AG08395 (cell line): ENCODE results near the gene BLOC1S5.
"Not testable (repeated sequence)": the region's sequence is repeated elsewhere in the genome, so short reads cannot be mapped to it uniquely, and the experiment has no call there.

Source experiments
- DNase-seq: peaks from one replicate; pipeline ENCODE4 v3.0.0; 2012; ENCODE audit warnings: mixed read lengths, low spot score

Gene BLOC1S5

DNA sequence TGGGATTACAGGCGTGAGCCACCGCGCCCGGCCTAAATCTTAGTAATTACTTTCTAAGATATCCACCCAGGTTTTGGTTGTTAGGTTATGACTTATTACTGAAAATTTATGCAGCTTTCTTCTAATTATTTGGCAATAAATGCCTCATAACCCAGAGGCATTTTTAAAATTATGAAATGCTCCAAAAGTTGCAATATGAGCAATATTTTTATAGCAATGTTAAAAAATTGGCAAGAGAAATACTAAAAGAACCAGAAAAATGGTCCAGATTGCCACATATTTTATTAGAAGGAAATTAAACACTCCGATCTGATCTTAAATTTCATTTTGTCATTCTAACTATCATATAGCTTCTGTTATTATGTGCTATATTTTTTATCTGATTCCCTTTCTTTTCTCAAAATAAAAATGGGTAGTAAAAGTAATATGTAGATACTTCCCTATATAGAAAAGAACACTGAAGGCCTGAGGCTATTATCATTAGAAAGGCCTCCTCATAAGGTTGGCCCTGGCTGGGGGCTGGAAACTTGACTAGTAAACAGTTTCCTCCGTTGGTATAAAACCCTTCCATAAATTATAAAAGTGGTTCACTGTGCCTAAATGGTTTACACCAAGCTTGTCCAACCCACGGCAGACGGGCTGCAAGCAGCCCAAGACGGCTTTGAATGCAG, 22.1 kb downstream of the BLOC1S5 start:
- DNase-seq, result no peak

DNA sequence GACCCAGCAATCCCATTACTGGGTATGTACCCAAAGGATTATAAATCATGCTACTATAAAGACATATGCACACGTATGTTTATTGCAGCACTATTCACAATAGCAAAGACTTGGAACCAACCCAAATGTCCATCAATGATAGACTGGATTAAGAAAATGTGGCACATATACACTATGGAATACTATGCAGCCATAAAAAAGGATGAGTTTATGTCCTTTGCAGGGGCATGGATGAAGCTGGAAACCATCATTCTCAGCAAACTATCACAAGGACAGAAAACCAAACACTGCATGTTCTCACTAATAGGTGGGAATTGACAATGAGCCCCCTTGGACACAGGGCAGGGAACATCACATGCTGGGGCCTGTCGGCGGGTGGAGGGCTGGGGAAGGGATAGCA, 30.1 kb downstream of the BLOC1S5 start:
- not testable (repeated sequence) for DNase-seq

DNA sequence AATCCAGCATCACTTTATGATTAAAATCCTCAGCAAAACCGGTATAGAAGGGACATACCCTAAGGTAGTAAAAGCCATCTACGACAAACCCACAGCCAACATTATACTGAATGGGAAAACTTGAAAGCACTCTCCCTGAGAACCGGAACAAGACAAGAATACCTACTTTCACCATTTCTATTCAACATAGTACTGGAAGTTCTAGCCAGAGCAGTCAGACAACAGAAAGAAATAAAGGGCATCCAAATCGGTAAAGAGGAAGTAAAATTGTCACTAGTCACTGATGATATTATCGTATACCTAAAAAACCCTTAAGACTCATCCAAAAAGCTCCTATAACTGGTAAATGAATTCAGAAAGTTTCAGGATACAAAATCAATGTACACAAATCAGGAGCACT, 33.3 kb downstream of the BLOC1S5 start:
- no peak for DNase-seq

DNA sequence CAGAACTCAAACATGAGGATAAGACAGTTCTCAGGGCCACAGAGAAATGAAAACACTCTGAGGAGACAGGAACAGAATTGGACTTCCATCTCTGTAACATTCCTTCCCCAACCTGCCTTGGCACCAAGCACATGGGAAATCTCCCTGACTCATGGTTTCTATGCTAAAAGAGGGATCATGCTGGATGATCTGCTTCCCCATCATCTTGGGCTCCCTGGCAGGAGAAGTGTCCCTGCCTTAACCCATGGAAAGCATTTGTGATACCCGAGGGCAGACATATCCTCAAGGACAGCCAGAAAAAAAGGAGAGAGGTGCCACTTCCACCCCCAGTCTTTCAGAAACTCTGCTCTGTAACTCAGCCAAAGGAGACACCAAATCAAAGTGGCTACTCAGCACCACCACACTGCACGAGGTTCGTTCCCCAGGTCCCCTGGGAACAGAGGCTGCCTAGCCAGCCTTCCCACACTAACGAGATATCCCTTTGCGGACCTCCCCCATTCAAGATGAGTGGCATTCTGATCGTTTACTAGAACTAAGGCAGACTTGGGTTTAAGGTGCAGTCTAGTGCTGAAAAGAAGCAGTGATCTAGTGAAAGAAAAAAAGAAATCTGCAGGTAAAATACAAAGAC, 34.8 kb downstream of the BLOC1S5 start:
- DNase-seq, result no peak

DNA sequence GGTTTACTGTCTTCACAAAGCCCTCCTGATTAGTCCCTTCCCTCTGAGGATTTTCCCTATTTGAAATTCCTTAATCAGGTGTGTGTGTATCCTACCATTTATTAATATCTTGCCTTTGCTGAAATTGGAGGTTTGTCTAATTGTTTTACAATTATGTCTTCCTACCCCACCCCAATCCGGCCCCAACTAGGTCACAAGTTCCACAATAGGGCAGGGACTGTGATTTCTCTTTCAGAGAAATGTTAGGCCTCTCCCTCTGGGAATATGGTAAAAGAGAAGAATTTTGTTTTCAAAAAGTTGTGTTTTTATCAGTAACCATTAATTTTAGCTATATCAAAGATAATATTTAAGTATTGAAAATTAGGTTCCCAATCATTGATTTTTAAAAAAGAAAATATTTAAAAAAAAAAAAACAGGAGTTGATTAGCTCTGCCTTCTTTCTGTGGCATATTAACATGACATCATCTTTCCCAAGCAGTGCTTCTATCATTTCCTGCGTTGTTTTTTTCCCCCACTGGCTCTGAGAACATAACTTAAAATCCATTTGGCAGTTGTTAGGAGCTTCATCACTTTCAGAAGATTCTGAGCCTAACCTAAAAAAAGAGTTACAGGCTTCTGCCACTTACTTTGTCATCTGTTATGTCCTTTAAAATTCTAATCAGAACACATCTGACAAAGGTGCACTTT, 36.1 kb downstream of the BLOC1S5 start:
- peak; percentile 9 for DNase-seq

DNA sequence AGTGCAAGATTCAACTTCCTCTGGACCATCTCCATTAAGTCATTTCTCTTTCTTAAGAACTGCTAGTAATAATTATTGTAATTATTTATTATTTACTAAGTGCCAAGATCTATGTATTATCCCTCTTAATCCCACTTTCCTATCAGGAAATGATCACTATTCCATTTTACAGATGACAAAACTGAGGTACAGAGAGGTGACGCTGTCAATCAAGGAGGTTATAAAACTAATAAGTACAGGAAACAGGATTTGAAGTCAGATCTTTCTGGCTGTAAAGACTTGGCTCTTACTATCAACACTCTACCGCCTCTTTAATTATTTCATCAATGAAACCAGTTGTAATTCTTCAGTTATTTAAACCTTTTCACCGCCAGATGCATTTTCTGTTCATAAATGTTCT, 37.4 kb downstream of the BLOC1S5 start:
- no peak for DNase-seq

DNA sequence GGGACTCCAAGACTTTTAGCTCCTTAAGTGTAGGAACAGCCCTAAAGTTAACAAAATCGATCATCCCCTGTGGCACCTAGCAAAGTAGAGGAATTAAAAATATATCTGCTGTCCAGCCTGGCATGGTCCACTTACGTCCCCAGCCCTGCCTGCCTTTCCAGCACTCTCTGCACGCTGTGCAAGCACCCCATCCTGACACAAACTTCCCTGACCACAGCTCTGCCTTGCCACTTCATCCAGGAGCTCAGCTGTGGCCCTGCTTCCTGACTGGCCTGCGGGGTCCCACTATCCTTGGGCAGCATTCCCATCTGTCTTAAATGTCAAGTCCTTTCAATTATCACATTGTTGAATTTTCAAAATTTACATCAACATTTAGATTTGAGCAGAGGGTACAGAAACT, 39.0 kb downstream of the BLOC1S5 start:
- no peak for DNase-seq

DNA sequence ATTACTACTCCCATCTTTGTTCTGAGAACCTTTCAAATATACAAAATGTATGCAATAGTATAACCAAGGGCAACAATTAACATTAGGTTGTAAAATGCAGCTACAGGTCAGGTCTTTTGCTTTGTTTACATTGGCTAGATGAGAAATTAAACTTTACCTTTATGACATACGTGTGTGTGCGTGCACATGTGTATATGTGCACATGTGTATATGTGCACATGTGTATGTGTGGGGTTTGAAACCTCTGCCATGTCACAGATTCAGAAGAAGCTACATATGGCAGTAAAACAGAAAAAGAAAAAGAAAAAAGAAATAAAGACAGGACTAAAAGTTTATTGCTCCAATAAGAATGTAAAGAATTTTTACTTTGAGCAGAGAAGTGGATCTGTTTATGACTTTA, 40.6 kb downstream of the BLOC1S5 start:
- no peak for DNase-seq

DNA sequence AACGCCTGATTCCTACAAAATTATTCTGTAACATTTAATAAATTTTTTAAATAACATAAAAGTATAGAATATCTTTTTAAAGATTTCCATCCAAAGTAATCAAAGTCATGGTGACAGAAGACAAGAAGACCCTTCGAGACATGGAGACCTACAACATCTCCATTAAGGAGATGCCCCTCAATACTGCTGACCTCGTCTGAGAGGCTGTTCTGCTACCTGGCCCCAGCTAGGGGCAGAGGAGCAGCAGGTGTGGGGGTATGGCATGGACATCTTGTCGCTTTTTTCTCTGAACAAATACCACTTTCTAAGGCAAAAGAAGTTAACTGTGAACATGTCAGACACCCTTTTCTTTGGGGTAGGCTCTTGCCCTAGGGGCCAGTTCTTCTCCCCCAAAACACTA, 44.1 kb downstream of the BLOC1S5 start:
- no peak for DNase-seq

DNA sequence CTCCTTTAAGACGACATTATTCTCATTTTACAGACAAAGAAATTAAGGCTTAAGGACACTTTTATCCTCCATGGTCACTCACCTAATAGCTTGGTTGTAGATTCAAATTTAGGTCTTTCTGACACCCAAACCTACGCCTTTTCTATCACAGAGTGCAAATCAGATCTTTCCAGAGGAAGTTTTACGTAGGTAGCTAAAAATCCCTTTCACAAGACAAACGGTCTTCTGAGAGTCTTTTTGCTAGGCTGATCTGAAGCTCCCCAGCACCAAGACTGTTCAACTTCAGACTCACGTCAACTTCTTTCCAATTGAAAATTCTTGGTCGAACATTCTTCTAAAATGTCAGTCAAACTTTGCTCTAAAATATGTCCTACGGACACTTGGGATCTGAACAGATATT, 46.5 kb downstream of the BLOC1S5 start:
- no peak for DNase-seq

DNA sequence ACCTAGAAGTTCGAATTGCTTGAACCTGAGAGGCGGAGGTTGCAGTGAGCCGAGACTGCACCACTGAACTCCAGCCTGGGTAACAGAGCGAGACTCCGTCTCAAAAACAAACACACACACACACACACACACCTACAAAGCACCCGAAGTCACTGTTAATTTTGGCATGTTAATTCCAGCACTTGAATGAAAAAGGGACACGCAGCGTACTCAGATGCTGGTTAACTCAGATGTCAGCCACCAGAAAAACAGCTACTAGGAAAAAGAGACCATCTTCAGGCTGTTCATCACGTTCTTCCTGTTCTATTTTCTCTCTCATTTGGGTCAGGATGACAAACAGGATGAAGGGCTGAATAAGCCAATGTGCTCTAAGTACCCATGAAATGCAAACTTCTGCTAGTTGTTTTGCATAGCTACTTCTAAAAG, 46.9 kb downstream of the BLOC1S5 start:
- DNase-seq, result no peak

DNA sequence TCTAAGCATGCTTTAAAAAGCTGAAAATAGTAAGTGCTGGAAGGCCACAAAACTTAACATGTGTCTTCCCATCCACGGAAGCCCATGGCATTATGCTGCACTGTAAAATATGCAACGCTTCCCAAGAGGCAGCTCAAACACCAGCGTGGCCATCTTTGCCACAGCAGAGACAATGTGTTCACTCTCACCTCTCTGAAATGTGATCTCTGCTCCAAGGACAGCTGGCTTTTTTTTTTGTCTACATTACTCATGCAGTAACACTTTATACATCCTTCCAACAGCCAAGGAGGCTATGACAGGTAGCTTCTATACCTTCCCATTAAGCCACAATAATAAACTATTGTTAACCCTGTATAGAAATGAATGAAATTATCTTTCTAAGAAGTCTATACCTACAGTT, 49.2 kb downstream of the BLOC1S5 start:
- DNase-seq, result no peak

DNA sequence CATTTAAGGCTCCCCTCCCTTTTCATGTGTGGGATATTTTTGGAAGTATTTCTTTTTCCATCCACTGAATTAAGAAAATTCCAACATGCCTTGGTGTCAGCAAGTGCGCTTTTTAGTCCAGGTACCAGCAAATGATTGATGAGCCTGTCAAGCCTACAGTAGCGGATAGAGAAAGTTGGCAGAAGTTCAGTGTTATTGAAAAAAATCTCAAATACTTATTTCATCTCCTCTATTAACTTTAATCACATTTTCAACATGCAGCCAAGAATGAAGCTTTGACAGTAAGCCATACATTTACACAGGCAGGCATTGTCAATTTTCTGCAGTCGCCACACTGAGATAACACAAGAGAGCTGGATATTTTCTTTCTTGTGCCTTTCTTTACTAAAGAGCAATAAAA, 50.4 kb downstream of the BLOC1S5 start:
- no peak for DNase-seq

DNA sequence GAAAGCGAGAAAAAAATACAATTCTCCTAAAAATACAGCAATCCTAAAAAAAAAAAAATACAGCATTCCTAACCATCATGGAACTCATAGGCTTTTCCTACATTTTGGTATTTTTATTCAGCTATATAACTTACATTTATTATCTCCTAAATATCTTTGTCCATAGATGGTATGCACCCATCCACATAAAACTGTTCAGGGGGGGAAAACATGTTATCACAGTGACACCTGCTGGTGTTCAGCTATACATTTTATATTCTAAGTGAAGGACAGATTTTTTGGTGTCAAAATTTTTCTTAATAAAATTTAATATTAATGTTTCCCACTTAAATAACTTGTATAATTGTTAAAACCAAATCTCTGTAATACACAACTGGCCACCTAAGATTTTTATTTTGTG, 58.0 kb downstream of the BLOC1S5 start:
- DNase-seq, result peak; percentile 74

DNA sequence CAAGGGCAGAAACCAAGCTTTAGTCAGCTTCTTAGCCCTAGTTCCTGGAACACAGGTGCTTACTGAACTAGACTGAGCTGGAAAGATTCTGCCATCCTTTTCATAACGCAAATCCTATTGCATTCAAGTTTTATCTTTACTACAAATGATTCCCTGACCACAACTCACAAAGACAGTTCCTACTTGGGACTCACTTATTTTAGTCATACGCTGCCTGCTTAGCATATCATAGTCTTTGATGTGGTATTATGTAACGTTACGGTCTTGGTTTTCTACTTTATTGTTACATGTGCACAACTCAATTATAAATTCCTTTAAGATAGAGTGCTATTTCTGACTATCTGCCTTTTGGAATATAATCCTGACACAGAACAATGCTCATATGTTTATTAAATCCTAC, 59.1 kb downstream of the BLOC1S5 start:
- DNase-seq, result no peak

DNA sequence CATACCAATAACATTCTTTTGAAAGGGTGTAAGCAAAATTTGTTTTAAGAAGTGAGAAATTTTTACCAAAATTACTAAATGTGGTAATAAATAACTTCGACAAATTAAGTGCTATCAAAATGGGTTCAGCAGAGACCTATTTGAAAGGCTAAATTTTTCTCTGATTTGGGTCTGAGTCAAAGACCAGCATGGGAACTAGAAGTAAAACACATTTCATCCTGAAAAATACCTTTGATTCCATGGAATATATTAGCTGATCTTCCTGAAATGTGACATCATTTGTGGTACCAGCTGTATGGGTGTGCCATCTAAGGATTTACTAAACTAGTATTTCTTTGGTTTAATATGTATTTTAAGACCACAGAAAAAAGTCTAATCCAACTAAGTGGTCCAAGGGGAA, 63.6 kb downstream of the BLOC1S5 start:
- DNase-seq, result no peak

DNA sequence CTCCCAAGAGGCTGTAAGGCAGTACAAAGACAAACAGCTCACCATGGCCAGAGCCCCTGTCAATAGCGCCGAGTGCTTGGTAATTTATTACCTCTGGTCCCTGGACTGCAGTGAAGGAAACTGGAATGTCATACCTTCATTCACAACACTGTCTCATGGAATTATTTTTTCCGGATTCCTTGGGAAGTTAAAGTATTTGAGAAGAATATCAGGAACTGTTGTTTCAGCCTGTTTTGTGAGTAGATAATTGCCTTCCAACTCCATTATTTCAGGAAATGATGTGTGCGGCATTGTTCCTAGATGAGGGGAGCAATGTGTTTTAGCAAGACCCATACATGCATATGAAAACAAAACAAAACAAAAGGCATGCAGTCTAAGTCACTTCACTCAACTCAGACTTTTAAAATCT, 64.0 kb downstream of the BLOC1S5 start:
- DNase-seq, result no peak

DNA sequence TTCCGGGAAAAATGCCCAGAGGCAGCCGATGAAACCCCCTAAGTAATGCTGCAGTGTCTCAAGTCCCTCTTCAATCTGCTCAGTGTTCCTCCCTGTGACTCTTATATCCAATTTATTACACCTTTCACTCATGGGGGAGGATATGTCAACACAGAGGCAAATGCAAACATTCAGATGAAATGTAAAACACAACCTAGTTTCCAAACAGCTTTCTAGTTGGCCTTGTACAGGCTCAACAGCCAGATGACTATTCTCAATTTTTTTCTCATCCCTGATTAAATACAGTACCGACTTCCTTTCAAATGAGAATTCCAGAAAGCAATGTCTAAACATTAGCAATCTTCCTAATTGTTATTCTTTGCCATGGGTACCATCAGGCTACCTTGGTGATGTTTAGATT, 65.0 kb downstream of the BLOC1S5 start:
- no peak for DNase-seq

DNA sequence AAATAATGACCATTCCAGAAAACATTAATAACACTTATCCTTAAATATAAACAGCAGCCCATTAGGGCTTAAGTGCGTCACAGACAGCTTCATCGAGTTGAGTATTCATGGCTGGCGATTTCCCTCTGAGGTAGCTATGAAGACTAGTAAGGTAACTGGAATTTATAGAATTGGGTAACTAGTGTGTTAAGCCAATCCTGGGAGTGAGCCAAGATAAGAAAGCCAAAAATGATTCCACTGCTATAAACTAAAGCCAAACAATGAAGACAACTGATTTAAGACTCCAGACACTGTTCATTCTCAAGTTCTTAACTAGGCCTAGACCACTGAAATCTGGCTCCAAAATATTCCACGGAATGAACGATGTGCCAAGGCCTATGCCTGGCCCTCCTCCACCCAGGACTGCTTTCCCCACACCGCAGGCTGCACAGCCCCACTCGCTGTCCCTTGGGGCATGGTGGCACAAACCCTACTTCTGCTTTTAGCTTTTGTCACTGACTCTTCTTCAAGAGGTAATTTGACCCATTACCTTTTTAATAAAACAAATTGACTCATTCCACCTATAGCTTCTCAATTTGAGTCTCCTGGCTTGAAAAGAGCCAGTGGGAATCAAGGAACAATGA, 66.0 kb downstream of the BLOC1S5 start:
- no peak for DNase-seq

DNA sequence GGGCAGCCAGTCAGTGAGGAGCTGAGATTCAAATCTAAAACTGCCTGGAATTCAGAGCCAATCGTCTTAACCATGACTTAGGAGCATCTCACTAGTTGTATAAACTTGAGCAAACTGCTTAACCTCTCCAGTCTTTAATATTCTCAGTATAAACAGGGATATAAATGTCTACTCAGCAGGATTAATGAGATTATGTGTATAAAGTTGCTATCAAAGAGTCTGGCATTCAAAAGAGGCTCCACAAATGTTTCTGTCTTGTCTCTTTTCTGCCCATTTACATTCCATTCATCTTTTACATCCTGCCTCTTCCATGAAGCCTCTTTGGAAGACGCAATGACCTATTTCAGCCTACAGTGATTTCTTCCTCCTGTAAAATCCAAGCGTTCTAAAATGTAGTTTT, 66.9 kb downstream of the BLOC1S5 start:
- DNase-seq, result no peak

DNA sequence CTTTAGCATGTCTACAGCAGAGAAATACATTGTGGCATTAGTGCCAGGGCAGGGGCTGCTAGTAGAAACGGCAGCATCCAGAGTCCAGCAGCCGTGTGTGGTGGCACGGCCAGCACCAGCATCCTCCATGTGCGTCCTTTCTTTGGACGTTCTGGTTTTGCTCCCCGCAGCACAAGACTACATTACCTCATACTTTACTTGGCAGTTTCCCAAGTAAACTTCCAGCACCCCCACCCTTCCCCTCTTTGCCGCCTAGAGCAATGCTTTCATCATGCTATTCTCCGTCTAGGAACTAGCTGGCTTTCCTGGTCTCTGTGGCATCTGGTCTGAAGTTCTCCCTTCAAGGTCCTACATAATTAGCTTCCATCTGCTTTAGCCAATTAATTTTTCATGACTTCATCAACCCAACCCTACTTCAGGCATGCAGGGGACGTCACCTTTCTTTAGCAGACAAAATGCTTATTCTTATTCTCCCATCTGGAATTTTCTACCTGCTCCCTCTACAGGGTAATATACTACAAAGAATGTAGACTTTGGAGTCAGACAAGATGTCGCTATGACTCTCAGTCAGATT, 67.6 kb downstream of the BLOC1S5 start:
- DNase-seq, result no peak

DNA sequence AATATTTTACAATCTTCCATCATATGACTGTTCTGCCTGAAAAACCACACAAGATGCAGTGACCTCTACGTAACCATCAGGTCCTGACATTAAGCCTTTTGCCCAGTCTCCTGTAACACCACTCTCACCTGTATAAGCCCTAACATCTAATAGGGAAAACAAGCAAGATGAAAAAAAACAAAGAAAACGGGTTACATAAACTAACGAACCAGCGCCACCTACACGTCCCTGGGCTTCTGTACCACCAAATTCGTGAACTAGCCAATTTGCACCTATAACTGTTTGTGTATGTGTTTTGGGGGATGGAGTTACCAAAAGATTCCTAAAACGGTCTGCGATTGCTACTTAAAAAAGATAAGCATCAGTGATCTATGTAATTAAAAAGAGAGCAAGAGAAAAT, 70.2 kb downstream of the BLOC1S5 start:
- no peak for DNase-seq

DNA sequence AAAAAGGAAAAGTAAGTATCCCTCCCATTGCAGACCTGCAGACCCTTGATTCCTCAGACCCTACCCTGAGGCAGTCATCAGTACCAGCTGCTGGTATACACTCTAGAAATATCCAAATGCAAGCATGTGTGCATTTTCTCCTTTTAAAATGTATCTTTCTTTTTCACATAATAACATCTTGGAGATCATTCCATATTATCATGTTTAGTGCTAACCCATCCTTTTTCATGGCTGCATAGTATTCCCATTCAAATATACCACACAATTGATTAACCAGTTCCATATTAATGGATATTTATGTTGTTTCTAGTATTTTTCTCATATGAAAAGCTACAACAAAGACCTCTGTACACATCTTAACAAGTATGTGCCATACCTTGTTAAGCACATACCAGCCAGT, 70.8 kb downstream of the BLOC1S5 start:
- DNase-seq, result no peak
